Tibial nerve (tissue), 4 donors: Measurements from ENCODE around the gene IGSF10.
"Not testable (repeated sequence)": the region's sequence is repeated elsewhere in the genome, so short reads cannot be mapped to it uniquely, and the experiment has no call there.

ENCODE experiments used
- EP300 ChIP-seq, 2 donors: sonication (generic); formaldehyde crosslinking; IDR thresholded peaks; one replicate each; pipeline ENCODE4 v1.6.1; 2017; ENCODE audit warnings: antibody characterized with exemption in 2 of 2, mild to moderate bottlenecking in 1 of 2
- POLR2A ChIP-seq, 2 donors: fragments of 450-650 bp; IDR thresholded peaks; one replicate each; pipeline ENCODE4 v1.6.1; 2017; ENCODE audit warnings: antibody characterized with exemption in 2 of 2, mild to moderate bottlenecking in 2 of 2, moderate library complexity in 2 of 2
- TF ChIP-seq, protein P1 (sequence below), 5 experiments: fragments of 200-600 bp in 3 of 5; fragments of 450-650 bp in 2 of 5; sonication (generic) in 3 of 5; IDR thresholded peaks; one replicate each; pipeline ENCODE4 v1.5.1; 2016 to 2019; ENCODE audit warnings: antibody characterized with exemption in 5 of 5, mild to moderate bottlenecking in 3 of 5, moderate library complexity in 2 of 5

DNA sequence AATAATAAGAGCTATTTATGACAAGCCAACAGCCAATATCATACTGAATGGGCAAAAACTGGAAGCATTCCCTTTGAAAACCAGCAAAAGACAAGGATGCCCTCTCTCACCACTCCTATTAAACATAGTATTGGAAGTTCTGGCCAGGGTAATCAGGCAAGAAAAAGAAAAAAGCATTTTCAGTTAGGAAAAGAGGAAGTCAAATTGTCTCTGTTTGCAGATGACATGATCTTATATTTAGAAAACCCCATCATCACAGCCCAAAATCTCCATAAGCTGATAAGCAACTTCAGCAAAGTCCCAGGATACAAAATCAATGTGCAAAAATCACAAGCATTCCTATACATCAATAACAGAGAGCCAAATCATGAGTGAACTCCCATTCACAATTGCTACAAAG is 27.0 kb upstream of the IGSF10 start:
- TF ChIP-seq, protein P1, sequence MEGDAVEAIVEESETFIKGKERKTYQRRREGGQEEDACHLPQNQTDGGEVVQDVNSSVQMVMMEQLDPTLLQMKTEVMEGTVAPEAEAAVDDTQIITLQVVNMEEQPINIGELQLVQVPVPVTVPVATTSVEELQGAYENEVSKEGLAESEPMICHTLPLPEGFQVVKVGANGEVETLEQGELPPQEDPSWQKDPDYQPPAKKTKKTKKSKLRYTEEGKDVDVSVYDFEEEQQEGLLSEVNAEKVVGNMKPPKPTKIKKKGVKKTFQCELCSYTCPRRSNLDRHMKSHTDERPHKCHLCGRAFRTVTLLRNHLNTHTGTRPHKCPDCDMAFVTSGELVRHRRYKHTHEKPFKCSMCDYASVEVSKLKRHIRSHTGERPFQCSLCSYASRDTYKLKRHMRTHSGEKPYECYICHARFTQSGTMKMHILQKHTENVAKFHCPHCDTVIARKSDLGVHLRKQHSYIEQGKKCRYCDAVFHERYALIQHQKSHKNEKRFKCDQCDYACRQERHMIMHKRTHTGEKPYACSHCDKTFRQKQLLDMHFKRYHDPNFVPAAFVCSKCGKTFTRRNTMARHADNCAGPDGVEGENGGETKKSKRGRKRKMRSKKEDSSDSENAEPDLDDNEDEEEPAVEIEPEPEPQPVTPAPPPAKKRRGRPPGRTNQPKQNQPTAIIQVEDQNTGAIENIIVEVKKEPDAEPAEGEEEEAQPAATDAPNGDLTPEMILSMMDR (IDR thresholded peaks at IDR 0.05), result not testable (repeated sequence)
- TF ChIP-seq POLR2A, EP300 (IDR thresholded peaks at IDR 0.05): not testable (repeated sequence)
